HepG2 (cell line): Measurements from ENCODE around the gene RARA. TPM values are rescaled to one million over a fixed set of nuclear protein-coding genes. Genes with fewer than 3 reads are reported as not detected.
A peak's percentile ranks its signal among the peaks of the same experiment; 100 is the strongest.

Experiments used
- AKAP8 ChIP-seq: sonication (generic); formaldehyde crosslinking; IDR thresholded peaks from 2 replicates; pipeline ENCODE4 v1.5.1; 2020; ENCODE audit warnings: mild to moderate bottlenecking, missing genetic modification reagents
- BRD4 ChIP-seq: sonication (generic); formaldehyde crosslinking; IDR thresholded peaks from 2 replicates; pipeline ENCODE4 v1.4.0; 2020; ENCODE audit warnings: missing genetic modification reagents
- CENPX ChIP-seq: sonication (generic); formaldehyde crosslinking; IDR thresholded peaks from 2 replicates; pipeline ENCODE4 v1.9.0; 2021; ENCODE audit warnings: mild to moderate bottlenecking, missing genetic modification reagents, moderate library complexity
- CHD4 ChIP-seq: fragments of 200-600 bp; sonication (generic); IDR thresholded peaks from 2 replicates; pipeline ENCODE4 v1.7.0; 2017; ENCODE audit warnings: mild to moderate bottlenecking, low read length, borderline replicate concordance
- CREBL2 ChIP-seq: sonication (generic); formaldehyde crosslinking; IDR thresholded peaks from 2 replicates; pipeline ENCODE4 v1.8.1; 2023; ENCODE audit warnings: missing genetic modification reagents, mild to moderate bottlenecking, borderline replicate concordance
- GZF1 ChIP-seq: sonication (generic); formaldehyde crosslinking; IDR thresholded peaks from 2 replicates; pipeline ENCODE4 v1.5.1; 2020; ENCODE audit warnings: mild to moderate bottlenecking, missing genetic modification reagents
- KDM2A ChIP-seq: sonication (generic); formaldehyde crosslinking; IDR thresholded peaks from 2 replicates; pipeline ENCODE4 v1.4.0; 2020; ENCODE audit warnings: low read depth, missing genetic modification reagents, borderline replicate concordance
- KMT2B ChIP-seq: IDR thresholded peaks from 2 replicates; pipeline ENCODE4 v1.6.1; 2016; ENCODE audit warnings: missing genetic modification reagents, missing compliant biosample characterization
- NR2F6 ChIP-seq, 2 experiments: IDR thresholded peaks; 2 replicates each; pipeline ENCODE4 v1.6.1; 2016; ENCODE audit warnings: antibody characterized with exemption in 1 of 2, mild to moderate bottlenecking in 1 of 2
- PAWR ChIP-seq: sonication (generic); formaldehyde crosslinking; IDR thresholded peaks from 2 replicates; pipeline ENCODE4 v1.4.0; 2020; ENCODE audit warnings: missing genetic modification reagents, mild to moderate bottlenecking, borderline replicate concordance
- SYNCRIP ChIP-seq: fragments of 200-400 bp; formaldehyde crosslinking; IDR thresholded peaks from 2 replicates; pipeline ENCODE4 v1.6.1; 2018; ENCODE audit warnings: mild to moderate bottlenecking, low read depth, low read length; ENCODE audit not compliant: insufficient read depth
- TOPORS ChIP-seq: sonication (generic); formaldehyde crosslinking; IDR thresholded peaks from 2 replicates; pipeline ENCODE4 v1.8.0; 2023; ENCODE audit warnings: mild to moderate bottlenecking, missing genetic modification reagents
- USF2 ChIP-seq, 2 experiments: sonication (generic) in 1 of 2; formaldehyde crosslinking in 1 of 2; IDR thresholded peaks; 2 replicates each; pipeline versions ENCODE4 v1.5.1 to v1.6.1; 2011 to 2020; ENCODE audit warnings: borderline replicate concordance in 1 of 2, low read depth in 1 of 2, low read length in 1 of 2, mild to moderate bottlenecking in 1 of 2, missing genetic modification reagents in 1 of 2, moderate library complexity in 1 of 2
- ZC3H13 ChIP-seq: sonication (generic); formaldehyde crosslinking; IDR thresholded peaks from 2 replicates; pipeline ENCODE4 v1.8.1; 2023; ENCODE audit warnings: mild to moderate bottlenecking, missing genetic modification reagents, moderate library complexity
- ZNF12 ChIP-seq: sonication (generic); formaldehyde crosslinking; IDR thresholded peaks from 2 replicates; pipeline ENCODE4 v1.5.0; 2020; ENCODE audit warnings: missing genetic modification reagents
- ZNF180 ChIP-seq: sonication (generic); formaldehyde crosslinking; IDR thresholded peaks from 2 replicates; pipeline ENCODE4 v1.4.0; 2020; ENCODE audit warnings: low read depth, missing genetic modification reagents, borderline replicate concordance
- ZNF232 ChIP-seq: sonication (generic); formaldehyde crosslinking; IDR thresholded peaks from 2 replicates; pipeline ENCODE4 v1.4.0; 2020; ENCODE audit warnings: missing genetic modification reagents, borderline replicate concordance
- ZNF275 ChIP-seq: sonication (generic); formaldehyde crosslinking; IDR thresholded peaks from 2 replicates; pipeline ENCODE4 v1.8.0; 2022; ENCODE audit warnings: missing genetic modification reagents, mild to moderate bottlenecking, inconsistent platforms, borderline replicate concordance
- ZNF317 ChIP-seq: sonication (generic); formaldehyde crosslinking; IDR thresholded peaks from 2 replicates; pipeline ENCODE4 v1.5.0; 2020; ENCODE audit warnings: mild to moderate bottlenecking, missing genetic modification reagents
- ZNF354B ChIP-seq: sonication (generic); formaldehyde crosslinking; IDR thresholded peaks from 2 replicates; pipeline ENCODE4 v1.8.0; 2022; ENCODE audit warnings: mild to moderate bottlenecking, missing genetic modification reagents
- ZNF546 ChIP-seq: sonication (generic); formaldehyde crosslinking; conservative IDR thresholded peaks from 2 replicates; pipeline ENCODE4 v1.8.1; 2023; ENCODE audit warnings: mild to moderate bottlenecking, missing genetic modification reagents
- polyA plus RNA-seq, 8 experiments: library from polyadenylated mRNA; depleted of rRNA in 3 of 8; stranded (reverse) in 7 of 8; unstranded in 1 of 8; fragments of >200 nt; fragmentation: Illumina TruSeq in 4 of 8; extraction: Trizol in 4 of 8; gene quantifications; 2 replicates each; pipeline versions ENCODE4 v1.2.1 to v1.2.3, GENCODE V29; 2011 to 2016; ENCODE audit warnings: low read depth in 4 of 8, missing spikeins in 1 of 8, mixed read lengths in 1 of 8; ENCODE audit not compliant: insufficient read depth in 1 of 8
- total RNA-seq, 5 experiments: library from RNA; depleted of rRNA; stranded (reverse); fragments of >200 nt; fragmentation: Illumina TruSeq; extraction: Trizol; gene quantifications; 2 replicates each; pipeline ENCODE4 v1.2.3, GENCODE V29; 2016; ENCODE audit warnings: low read depth in 1 of 5

The RARA gene
- total and polyA plus RNA-seq, 2 of the 13 experiments (the other 11 are each of a cell fraction or from before 2014, with no cell fraction given): 6.4 to 8.6 TPM

GRCh38 chr17:40287159-40287493, 21.9 kb upstream of the RARA start (continued):
- TF ChIP-seq USF2 (IDR thresholded peaks at IDR 0.05; ENCODE audit: low read depth, low read length) (no peak), USF2 (CRISPR knock-in tag; IDR thresholded peaks at IDR 0.05; ENCODE audit: borderline replicate concordance) (0 out of 2 replicates have a peak, but pooled peaks have one; percentile 8), ZNF546 (no peak), CREBL2 (no peak), ZNF317 (CRISPR knock-in tag) (0 out of 2 replicates have a peak, but pooled peaks have one; percentile 3), ZNF180 (CRISPR knock-in tag) (0 out of 2 replicates have a peak, but pooled peaks have one; percentile 41), ZNF275 (CRISPR knock-in tag) (0 out of 2 replicates have a peak, but pooled peaks have one; percentile 21), SYNCRIP (no peak), GZF1 (CRISPR knock-in tag) (no peak), PAWR (CRISPR knock-in tag) (no peak), TOPORS (CRISPR knock-in tag) (0 out of 2 replicates have a peak, but pooled peaks have one; percentile 5), ZC3H13 (0 out of 2 replicates have a peak, but pooled peaks have one; percentile 8), NR2F6 (IDR thresholded peaks at IDR 0.05) (peak; percentile 64; the same call in 1 of the 2 replicates), NR2F6 (CRISPR knock-in tag; IDR thresholded peaks at IDR 0.05) (0 out of 2 replicates have a peak, but pooled peaks have one; percentile 33), KMT2B (no peak), CENPX (no peak), KDM2A (CRISPR knock-in tag) (no peak), ZNF12 (CRISPR knock-in tag) (0 out of 2 replicates have a peak, but pooled peaks have one; percentile 30), ZNF232 (CRISPR knock-in tag) (0 out of 2 replicates have a peak, but pooled peaks have one; percentile 19), BRD4 (CRISPR knock-in tag) (no peak), CHD4 (0 out of 2 replicates have a peak, but pooled peaks have one; percentile 49), AKAP8 (CRISPR knock-in tag) (no peak), ZNF354B (no peak)
